ENCODE data around the gene UNC45B.
"Not testable (repeated sequence)": the region's sequence is repeated elsewhere in the genome, so short reads cannot be mapped to it uniquely, and the experiment has no call there.

UNC45B gene

GRCh38 chr17:35147375-35147905 lies at the start of gene UNC45B:
Gene UNC45B, plus strand, starts transcription at chr17:35147817. Its CDS starts 447 bp downstream, at chr17:35148264.
- DNase-seq = no peak

- DNase-seq = no peak
Measured at GRCh38 chr17:35099908-35100307, 47.7 kb upstream of the UNC45B start.

- no peak for DNase-seq
Measured at GRCh38 chr17:35101036-35101435, 46.6 kb upstream of the UNC45B start.

- DNase-seq = no peak
Measured at GRCh38 chr17:35101725-35102124, 45.9 kb upstream of the UNC45B start.

- no peak for DNase-seq
Measured at GRCh38 chr17:35103271-35103670, 44.3 kb upstream of the UNC45B start.

- DNase-seq = no peak
Measured at GRCh38 chr17:35104844-35105450, 42.7 kb upstream of the UNC45B start.

GRCh38 chr17:35110791-35111190 lies 36.8 kb upstream of the UNC45B start:
- not testable (repeated sequence) for DNase-seq

GRCh38 chr17:35116845-35117244 lies 30.8 kb upstream of the UNC45B start:
- no peak for DNase-seq

- DNase-seq = no peak
Measured at GRCh38 chr17:35117984-35118383, 29.6 kb upstream of the UNC45B start.

- DNase-seq = peak; percentile 50 to 66
Measured at GRCh38 chr17:35119370-35120165, 28.0 kb upstream of the UNC45B start, which contains the start of gene RAD51D. Gene RAD51D, minus strand, starts transcription at chr17:35119860. Its CDS starts 247 bp downstream, at chr17:35119613.

GRCh38 chr17:35121315-35121714 lies 26.3 kb upstream of the UNC45B start, which contains the start of gene FNDC8:
Gene FNDC8, plus strand, starts transcription at chr17:35121615. Its CDS starts 79 bp downstream, at chr17:35121694.
- DNase-seq = no peak

GRCh38 chr17:35127751-35128514 lies 19.7 kb upstream of the UNC45B start:
- no peak for DNase-seq

GRCh38 chr17:35129154-35129972 lies 18.3 kb upstream of the UNC45B start:
- no peak for DNase-seq

GRCh38 chr17:35129973-35130351 lies 17.7 kb upstream of the UNC45B start:
- DNase-seq = peak in 1 of 2 donors; percentile 35

GRCh38 chr17:35130392-35130791 lies 17.2 kb upstream of the UNC45B start:
- DNase-seq = no peak

GRCh38 chr17:35132099-35132498 lies 15.5 kb upstream of the UNC45B start:
- no peak for DNase-seq

GRCh38 chr17:35132816-35133550 lies 14.6 kb upstream of the UNC45B start:
- DNase-seq = no peak

- no peak for DNase-seq
Measured at GRCh38 chr17:35135322-35135721, 12.3 kb upstream of the UNC45B start.

GRCh38 chr17:35138218-35138617 lies 9.4 kb upstream of the UNC45B start:
- DNase-seq = no peak

- DNase-seq = peak; percentile 58 to 60
Measured at GRCh38 chr17:35141681-35142466, 5.7 kb upstream of the UNC45B start, which contains the start of gene NLE1. Gene NLE1, minus strand, starts transcription at chr17:35142303. Its CDS starts 28 bp downstream, at chr17:35142275.

GRCh38 chr17:35142467-35142796 lies 5.2 kb upstream of the UNC45B start:
- no peak for DNase-seq

Data from bone marrow (tissue), 2 donors.